Jurkat, Clone E6-1 (cell line): Measurements from ENCODE around the gene STK4.
"Not testable (repeated sequence)": the region's sequence is repeated elsewhere in the genome, so short reads cannot be mapped to it uniquely, and the experiment has no call there.

ENCODE experiments used
- DNase-seq: peaks from one replicate; pipeline ENCODE4 v3.0.0-alpha.2; 2011; ENCODE audit warnings: low read depth, low spot score
- H3K4me3 ChIP-seq: 2 replicates; pipeline ENCODE4 v1.5.1; 2011; ENCODE audit warnings: mild to moderate bottlenecking, low read length, control low read depth, moderate library complexity

Gene STK4

DNA sequence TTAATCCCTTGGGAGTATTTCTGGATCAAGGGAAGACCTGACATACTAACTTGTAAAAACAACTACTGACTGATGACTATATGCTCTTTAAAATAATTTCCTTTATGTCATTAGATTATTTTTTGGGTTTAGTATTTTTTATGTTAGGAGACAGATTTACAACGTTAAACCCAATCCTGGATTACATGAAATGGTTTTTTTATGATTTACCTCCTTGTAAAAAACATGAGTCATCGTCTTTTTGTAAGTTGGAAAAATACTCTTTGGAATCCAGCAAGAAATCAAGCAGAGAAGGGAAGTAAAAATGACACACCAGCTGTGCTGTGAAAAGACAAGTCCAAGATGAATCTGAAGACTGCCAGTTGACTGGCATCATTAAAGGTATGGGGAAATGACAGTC lies 6.7 kb downstream of the STK4 start:
- H3K4me3 ChIP-seq, result no peak overlapping the region
- no peak for DNase-seq

DNA sequence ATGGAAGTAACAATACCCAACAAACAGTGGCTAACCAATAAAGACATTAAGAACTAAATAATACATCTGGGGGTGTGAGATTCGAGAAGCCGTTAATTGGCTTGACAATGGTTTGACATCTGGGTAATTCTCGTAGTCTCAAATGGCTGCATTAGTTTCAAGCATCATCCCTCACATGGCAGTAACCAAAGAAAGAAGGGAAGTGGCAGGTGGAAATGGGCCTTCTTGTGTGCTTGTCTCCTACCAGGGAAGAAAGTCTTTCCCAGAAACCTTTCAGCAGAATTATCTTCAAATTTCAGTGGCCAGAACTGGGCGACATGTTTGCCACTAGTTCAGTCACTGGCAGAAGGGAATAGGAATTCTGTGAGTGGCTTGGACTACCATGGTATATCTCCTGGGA lies 10.4 kb downstream of the STK4 start:
- no peak overlapping the region for H3K4me3 ChIP-seq
- no peak for DNase-seq

DNA sequence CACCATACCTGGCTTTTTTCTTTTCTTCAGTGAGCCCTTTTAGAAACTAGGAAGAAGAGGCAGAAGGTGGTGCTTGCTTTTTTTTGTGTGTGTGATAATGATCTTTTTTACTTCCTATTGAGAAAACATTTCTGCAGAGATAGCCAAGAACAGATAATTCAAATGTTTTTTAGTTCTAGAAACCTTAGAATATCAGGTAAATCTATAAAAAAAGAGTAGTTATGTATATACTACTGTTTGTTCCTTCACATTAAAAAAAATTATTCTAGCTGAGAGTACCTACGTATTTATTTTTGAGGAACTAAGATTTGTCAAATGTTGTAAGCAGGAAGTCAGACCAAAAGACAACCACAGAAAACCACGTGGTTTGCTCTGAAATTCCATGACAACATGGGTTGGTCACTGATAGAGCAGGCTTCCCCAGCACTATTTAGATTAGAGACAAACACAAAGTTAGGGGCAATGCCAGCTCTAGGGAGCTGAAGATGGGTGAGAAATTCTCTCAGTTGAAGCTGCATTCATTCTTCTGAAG lies 12.8 kb downstream of the STK4 start:
- peak overlapping the region; percentile 17 for H3K4me3 ChIP-seq
- DNase-seq, result peak; percentile 79

DNA sequence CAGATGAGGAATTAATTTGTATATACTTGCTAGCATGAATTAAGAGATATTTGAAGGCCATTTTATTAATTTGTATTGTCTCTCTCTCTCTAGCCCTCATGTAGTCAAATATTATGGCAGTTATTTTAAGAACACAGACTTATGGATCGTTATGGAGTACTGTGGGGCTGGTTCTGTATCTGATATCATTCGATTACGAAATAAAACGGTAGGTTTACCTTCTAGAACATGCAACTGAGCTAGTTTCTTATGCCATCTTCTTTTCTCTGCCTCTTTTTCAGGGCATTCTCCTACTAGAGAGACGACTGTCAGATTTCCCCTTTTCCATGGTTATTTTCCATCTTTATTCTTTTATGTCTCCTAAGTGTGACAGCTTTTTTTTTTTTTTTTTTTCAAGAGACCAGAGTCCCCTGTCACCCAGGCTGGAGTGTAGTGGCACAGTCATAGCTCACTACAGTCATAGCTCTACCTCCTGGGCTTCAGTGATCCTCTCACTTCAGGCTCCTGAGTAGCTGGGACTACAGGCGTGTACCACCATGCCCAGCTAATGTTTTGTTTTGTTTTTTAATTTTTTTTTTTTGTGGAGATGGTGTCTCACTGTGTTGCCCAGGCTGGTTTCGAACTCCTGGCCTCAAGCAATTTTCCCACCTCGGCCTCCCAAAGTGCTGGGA lies 15.6 kb downstream of the STK4 start:
- DNase-seq, result no peak
- no peak overlapping the region for H3K4me3 ChIP-seq

DNA sequence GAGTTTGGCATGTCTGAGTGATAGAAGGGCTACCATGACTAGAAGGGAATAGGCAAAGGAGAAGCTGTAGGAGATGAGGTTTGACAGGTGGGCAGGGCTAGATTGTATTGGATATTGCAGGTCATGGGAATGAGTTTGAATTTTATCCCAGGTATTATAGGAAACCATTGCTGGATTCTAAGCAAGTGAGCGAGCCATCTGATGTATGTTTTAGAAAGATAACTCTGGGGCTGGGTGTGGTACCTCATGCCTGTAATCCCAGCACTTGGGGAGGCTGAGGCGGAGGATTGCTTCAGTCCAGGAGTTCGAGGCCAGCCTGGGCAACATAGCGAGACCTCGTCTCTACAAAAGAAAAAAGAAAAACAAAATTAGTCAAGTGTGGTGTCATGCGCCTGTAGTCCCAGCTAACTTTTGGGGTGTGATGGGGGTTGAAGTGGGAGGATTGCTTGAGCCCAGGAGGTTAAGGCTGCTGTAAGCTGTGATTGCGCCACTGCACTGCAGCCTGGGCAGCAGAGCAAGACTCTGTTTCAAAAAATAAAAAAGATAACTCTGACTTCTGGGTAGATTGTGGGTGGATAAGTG lies 16.9 kb downstream of the STK4 start:
- no peak overlapping the region for H3K4me3 ChIP-seq
- no peak for DNase-seq

DNA sequence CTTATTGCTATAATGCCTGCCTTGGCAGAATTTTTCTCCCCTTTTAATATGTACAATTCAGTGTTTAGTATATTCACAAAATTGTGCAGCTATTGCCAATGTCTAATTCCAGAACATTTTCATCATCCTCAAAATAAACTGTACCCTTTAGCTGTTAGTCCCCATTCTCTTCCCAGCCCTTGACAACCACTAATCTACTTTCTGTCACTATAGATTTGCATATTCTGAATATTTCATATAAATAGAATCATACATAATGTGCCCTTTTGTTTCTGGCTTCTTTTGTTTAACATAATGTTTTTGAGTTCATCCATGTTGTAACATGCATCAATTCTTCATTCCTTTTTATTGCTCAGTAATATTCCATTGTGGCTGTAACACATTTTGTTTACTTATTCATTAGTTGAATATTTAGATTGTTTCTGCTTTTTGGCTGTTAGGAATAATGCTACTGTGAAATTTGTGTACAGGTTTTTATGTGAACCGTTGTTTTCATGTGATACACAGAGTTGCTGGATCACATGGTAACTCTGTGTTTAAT lies 22.4 kb downstream of the STK4 start:
- no peak for DNase-seq

DNA sequence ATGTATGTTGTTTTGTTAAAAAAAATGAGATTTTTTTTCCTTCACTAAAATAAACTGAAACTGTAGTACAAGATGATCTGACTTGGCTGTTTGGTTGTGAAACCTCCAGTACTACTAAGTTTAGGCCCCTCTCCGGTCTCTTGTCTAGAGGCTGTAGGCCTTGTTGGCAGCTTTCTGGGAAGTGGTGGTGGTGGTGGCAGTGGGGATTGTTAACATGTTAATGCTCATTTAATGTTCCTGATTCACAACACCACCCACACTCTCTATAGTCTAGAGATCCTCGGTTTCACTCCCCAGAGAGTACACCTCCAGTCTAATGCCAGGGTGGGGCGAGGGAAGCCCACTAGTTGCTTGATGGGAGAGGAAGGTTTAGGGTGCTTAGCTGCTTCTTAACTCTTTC lies 24.1 kb downstream of the STK4 start:
- H3K4me3 ChIP-seq, result no peak overlapping the region
- no peak for DNase-seq

More for the DNA sequence above, 22.4 kb downstream of the STK4 start:
- H3K4me3 ChIP-seq, result no peak overlapping the region

DNA sequence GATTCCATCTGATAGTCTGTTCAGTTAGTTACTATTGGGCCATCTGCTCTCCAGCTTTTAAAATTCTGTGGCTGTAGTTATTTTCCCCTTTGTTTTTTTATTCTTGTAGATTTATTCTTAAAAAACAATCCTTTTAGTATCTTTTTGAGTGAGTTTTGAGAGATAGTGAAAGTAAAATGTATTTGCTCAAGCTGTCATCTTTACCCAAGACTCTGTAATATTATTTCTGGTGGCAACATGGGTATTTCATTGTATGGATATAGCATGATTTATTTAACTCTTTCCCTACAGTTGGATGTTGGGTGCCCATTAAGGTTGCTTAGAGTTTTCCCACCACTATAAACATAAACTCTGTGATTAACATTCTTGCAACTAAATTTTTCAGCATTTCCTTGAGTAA lies 24.6 kb downstream of the STK4 start:
- no peak overlapping the region for H3K4me3 ChIP-seq
- DNase-seq, result no peak

DNA sequence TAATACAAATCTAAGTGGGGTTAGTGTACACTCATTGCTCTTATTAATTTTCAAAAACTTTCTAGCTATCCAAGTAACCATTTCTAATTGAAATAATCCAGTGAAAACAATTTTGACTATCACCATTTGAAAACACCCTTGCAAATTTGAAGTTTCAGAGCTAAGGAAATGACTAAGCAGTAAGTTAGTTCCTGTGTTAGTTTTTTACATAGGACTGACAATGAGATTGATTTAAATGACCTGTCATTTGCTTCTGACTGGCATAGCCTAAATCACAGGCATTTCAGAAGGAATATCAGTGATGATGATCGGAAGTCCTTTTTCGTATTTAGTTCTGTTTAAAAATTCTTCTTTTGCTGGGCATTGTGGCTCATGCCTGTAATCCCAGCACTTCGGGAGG lies 27.0 kb downstream of the STK4 start:
- no peak for DNase-seq
- H3K4me3 ChIP-seq, result no peak overlapping the region

DNA sequence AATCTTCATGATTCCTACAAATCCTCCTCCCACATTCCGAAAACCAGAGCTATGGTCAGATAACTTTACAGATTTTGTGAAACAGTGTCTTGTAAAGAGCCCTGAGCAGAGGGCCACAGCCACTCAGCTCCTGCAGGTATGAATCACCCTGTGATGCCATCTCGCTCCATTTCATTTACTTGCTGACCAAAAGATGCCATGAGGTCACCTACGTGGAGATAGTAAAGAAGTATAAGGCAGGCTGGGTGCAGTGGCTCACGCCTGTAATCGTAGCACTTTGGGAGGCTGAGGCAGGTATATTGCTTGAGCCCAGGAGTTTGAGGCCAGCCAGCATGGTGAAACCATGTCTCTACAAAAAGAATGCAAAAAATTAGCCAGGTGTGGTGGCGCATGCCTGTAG lies 30.9 kb downstream of the STK4 start:
- no peak overlapping the region for H3K4me3 ChIP-seq

DNA sequence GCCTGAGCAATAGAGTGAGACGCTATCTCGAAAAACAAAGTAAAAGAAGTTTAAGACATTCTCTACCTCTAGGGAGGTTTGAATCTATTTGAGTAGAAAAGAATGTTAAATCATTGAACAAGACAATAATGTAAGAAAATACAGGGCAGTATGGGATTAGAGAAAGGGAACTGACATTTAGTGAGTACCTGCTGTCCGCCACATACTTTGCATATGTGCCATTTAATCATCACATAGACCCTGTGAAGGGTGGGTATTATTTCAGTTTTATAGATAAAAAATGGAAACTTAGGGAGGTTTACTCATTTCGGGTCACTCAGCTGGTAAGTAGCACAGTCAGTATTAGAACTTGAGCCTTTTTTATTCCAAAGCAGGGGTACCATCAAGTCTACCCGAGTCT lies 31.4 kb downstream of the STK4 start:
- H3K4me3 ChIP-seq, result no peak overlapping the region
- no peak for DNase-seq

More for the DNA sequence above, 30.9 kb downstream of the STK4 start:
- no peak for DNase-seq

DNA sequence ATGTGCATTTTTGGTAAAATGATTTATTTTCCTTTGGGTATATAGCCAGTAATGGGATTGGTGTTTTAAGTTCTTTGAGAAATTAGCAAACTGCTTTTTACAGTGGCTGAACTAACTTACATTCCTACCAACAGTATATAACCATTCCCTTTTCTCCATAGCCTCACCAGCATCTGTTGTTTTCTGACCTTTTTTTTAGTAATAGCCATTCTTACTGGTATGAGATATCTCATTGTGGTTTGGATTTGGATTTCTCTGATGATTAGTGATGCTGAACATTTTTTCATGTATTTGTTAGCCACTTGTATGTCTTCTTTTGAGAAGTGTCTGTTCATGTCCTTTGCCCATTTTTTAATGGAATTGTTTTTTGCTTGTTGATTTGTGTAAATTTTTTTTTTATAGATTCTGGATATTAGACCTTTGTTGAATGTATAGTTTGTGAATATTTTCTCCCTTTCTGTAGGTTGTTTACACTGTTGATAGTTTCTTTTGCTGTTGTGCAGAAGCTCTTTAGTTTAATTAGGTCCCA lies 42.3 kb downstream of the STK4 start:
- H3K4me3 ChIP-seq, result no peak overlapping the region
- no peak for DNase-seq

DNA sequence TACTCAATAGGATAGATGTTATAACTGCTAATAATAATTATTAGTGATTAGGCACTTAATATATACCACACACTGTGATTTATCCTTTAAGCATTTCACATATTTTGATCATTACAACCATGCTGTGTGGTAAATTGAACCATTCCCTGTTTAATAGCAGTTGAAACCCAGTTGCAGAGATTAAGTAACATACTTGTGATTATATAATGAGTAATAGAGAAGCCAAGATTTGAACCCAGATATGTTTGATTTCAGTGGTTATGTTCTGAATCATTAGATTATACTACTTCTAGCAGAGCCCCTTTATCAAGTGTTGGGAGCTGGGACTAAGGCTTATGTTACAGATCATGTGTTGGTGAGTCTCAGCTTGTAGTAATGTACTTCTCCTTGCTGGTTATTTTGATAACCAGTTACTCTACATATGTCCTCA lies 44.1 kb downstream of the STK4 start:
- no peak for DNase-seq
- H3K4me3 ChIP-seq, result no peak overlapping the region

DNA sequence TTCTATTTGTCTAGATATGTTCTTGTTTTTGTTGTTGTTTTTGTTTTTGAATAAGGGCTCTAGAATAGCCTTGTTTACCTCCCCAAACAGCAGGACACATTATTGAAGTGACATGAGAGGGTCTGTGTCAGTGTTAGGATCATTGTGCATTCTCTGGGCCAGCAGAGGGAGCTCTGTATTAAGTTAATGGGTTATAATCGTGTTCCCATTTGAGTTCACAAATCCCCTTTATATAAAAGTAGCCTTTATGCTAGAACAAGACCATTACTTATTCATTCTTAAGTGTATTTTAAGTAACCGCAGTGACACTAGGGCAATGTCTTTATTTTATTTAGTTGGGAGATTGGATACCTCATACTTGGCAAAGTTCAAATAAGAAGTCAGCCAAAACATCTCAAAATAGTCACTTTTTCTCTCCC lies 44.8 kb downstream of the STK4 start:
- peak; percentile 44 for DNase-seq

DNA sequence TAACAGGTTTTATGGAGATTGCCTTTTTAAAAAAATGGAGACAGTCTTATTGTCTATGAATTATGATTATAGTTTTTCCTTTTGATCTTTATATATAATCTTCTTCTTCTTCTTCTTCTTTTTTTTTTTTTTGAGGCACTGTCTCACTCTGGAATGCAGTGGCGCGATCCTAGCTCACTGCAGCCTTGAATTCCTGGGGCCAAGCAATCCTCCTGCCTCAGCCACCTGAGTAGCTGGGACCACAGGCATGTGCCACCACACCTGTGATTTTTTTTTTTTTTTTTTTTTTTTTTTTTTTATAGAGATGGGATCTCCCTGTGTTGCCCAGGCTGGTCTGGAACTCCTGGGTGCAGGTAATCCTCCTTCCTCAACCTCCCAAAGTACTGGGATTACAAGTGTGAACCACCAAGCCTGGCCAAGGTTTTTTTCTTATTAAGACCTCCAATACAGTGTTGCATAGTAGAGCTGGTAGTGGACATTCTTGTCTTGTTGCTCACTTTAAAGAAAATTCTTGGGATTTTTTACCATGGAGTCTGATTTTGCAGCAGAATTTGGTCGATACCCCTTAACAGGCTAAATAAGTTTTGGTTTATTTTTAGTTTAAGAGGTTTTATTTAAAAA lies 46.5 kb downstream of the STK4 start:
- DNase-seq, result no peak
- no peak overlapping the region for H3K4me3 ChIP-seq

More for the DNA sequence above, 44.8 kb downstream of the STK4 start:
- no peak overlapping the region for H3K4me3 ChIP-seq

DNA sequence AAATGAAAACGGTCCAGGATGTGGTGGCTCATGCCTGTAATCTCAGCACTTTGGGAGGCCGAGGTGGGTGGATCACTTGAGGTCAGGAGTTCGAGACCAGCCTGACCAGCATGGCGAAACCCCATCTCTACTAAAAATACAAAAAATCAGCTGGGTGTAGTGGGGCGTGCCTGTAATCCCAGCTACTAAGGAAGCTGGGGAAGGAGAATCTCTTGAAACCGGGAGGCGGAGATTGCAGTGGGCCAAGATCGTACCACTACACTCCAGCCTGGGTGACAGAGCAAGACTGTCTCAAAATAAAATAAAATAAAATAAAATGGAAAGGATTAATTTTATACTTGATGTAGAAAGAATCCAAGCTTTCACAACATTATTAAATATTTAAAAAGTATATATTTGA lies 47.8 kb downstream of the STK4 start:
- not testable (repeated sequence) for H3K4me3 ChIP-seq, DNase-seq

DNA sequence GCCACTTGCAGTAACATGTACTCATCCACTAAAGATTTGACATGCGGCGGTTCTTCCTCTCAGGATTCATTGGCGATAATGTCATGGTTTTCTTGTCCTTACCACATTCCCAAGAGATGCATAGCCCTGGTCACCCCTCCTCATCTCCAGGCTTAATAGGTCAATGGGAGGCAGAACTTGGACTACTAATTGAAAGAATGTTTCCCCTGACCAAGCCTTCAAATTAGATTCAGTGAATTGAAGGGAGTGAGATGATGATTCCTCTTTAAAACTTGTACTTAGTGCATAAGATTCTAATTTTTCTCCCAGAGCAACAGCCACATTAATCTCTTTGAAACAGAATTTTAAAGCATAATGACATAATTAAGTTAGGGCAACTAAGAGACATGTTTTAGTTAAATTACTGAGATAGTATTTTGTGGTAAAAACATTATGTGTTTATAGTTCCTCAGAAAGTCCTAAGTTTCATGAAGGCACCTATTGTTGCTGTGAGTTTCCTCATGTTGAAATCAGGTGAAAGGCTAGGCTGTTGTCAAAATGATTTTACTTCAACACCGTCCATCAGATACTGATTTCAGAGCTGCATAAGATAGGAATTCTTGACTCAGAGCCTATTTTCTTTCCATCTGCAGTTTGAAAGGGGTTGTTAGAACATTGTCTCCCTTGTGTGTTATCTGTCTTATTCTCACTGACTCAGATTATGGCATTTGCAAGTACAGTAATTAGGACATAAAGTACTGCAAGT lies 48.5 kb downstream of the STK4 start:
- H3K4me3 ChIP-seq, result no peak overlapping the region
- no peak for DNase-seq

DNA sequence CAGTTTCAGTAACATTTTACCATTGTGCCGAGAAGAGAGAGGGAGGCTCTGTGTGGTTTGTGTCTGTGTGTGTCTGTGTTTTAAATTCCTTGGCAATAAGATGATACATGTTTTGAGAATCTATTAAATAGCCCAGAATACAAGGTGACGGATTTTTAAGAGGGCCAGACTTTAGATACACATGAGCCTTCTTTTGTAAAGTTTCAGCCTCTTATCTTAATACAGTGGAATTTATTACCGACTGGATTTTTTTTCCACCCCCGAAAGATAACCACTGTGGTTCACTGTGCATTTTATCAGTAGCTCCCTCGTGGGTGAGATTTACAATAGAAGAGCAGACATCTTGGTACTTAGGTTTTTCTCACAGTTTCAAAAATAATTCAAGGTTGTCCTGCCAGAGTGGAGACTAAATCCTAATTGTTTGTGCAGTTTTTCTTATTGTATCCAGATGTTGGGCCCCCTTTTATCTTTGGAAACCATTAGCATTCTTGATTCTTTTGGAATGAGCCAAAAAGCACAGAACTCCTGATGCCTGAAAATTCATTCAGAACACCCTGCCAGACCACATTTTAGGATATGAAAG lies 49.9 kb downstream of the STK4 start:
- no peak for DNase-seq
- H3K4me3 ChIP-seq, result no peak overlapping the region

DNA sequence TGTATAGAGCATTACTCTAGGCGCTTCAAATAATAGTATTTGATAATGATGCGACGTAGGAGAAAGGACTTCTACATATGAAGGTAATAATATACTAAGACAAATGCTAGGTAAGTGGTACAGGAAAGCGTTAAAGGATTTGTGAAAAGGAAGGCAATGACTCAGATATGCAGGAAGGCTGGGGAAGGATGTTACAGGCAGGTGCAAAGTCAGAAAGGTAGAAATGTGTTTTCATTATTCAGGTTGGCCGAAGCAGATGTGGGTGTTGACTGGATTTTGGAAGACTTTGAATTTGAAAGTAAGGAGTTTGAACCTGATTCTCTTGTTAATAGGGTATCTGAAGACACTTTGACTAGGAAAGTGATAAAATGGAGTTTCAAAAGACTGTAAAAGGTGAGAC lies 51.0 kb downstream of the STK4 start:
- no peak for DNase-seq
- no peak overlapping the region for H3K4me3 ChIP-seq
